Hindlimb muscle (tissue), 1 donor: ENCODE results near the gene FAM227B. TPM values are rescaled to one million over a fixed set of nuclear protein-coding genes. Genes with fewer than 3 reads are reported as not detected.
"Not testable (repeated sequence)": the region's sequence is repeated elsewhere in the genome, so short reads cannot be mapped to it uniquely, and the experiment has no call there.

Experiments
- DNase-seq: peaks from one replicate; pipeline ENCODE4 v3.0.0-alpha.2; 2013
- polyA plus RNA-seq: library from polyadenylated mRNA; unstranded; fragments of 120-200 nt; gene quantifications from one replicate; pipeline ENCODE4 v1.2.1, GENCODE V29; 2013; ENCODE audit not compliant: insufficient read length

Gene FAM227B
- polyA plus RNA-seq, 1 donor: 7.6 TPM

GRCh38 chr15:49436751-49437150, 183.9 kb downstream of the FAM227B start:
- no peak for DNase-seq

GRCh38 chr15:49435174-49435573, 185.4 kb downstream of the FAM227B start:
- DNase-seq: no peak

DNA sequence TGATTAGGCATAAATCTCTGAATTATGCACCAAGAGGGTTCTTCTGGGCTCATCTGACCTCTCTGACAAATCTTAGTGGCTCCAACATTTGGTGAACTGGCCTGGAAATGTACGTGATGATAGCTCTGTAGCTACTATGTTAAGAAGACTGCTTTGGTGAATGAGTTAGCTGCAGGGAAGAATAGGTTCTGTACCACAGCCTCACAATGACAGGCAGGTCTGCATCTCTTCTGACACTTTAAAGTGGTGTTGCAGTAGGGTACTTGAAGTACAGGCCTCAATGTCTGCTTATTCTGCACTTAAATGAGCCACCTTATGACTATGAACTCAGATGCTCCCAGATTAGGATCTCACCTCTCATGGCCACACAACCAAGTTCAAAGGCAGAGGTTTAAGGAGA, 190.6 kb downstream of the FAM227B start:
- DNase-seq: no peak

- no peak for DNase-seq
These were observed 192.1 kb downstream of the FAM227B start for GRCh38 chr15:49428409-49429095.

DNA sequence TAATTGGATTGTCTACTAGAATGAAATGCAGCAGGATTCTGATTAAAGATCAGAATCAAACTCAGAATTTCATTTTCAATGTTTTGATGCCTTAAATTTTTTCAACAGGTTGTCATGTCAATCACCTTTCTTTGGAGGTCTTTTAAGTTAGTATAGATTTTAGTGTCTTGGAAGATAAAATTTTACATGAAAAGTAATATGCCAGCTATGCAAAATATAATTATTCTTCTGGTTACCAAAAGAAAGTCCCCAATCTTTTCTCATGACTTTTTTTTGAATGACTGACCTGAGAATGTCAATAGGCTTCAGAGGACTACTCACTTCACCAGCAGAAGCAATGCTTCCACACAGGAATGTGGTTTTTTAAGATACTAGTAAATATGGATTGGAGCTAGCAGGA, 193.2 kb downstream of the FAM227B start:
- no peak for DNase-seq

DNA sequence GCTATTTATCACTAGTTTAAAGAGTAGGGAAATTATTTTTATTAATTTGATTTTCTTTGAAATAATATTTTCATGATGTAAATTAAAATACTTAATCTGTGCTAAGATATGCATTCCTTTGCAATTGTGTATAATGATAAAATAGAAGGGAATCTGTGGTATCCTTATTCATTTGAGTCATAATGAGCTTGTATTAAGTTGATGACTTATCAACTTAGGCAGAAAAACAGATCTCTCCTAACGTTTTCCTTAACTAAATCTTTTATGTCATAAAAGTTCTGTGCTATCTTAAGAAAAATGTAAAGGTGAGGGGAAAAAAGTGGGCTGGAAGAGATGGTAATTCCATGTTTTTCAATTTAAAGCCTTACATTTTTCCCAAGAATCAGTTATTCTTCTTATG, 195.7 kb downstream of the FAM227B start:
- no peak for DNase-seq

DNA sequence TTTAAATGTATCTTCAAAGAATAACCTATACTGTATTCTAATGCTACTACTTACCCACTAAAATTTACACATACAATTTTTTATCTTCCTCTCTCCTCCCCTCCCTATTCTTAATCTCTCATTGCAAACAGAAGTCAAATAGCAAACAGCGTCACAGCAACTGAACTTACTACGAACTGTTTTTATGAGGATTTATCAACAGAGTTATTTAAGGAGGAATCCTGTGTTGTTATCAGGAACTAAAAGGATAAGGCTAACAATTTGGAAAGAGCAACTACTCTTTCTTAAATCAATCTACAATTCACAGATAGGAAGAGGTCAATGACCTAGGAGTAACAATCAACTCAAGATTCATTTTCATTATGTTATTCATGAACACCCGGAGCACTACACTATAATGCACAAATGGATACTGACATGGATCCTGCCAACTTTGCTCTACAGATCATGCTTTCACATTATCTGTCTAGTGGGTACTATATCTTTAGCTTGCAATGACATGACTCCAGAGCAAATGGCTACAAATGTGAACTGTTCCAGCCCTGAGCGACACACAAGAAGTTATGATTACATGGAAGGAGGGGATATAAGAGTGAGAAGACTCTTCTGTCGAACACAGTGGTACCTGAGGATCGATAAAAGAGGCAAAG, 196.6 kb downstream of the FAM227B start:
- no peak for DNase-seq

DNA sequence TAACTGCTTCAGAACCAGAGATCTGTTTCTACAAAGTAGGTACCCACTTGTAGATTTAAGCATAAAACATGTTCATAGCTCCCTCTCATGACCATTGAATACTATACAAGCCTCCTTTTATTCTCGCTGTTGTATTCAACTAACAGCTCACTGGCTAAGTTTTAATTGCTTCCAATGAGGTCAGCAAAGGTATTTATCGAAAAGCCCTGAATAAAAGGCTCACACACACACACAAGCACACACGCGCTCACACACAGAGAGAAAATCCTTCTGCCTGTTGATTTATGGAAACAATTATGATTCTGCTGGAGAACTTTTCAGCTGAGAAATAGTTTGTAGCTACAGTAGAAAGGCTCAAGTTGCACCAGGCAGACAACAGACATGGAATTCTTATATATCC, 197.6 kb downstream of the FAM227B start, which contains the start of gene FGF7:
Gene FGF7, plus strand, starts transcription at position 222 of the 400 bp plus-strand sequence. CDS start 1,056 bp downstream, outside the sequence.
- peak; percentile 74 for DNase-seq

DNA sequence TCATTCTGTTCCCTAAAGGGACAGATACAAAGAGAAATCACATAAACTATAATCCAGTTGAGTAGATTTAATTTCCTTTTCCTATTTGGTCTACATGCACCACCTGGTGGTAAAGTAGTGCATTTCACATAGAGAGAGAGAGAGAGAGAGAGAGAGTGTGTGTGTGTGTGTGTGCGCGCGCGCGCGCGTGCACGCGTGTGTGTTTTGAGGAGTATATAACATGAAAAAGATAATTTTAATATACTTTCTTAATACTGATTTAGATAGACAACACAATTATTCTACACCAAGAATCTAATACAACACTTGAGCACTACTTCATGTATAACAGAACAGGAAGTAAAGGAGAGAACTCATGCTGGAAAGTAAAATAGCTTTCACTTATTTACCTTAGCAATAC, 198.6 kb downstream of the FAM227B start:
- peak; percentile 64 for DNase-seq

- no peak for DNase-seq
These were observed 201.8 kb downstream of the FAM227B start for GRCh38 chr15:49418811-49419210.

GRCh38 chr15:49415638-49416037, 205.0 kb downstream of the FAM227B start:
- no peak for DNase-seq

GRCh38 chr15:49415149-49415548, 205.5 kb downstream of the FAM227B start:
- no peak for DNase-seq

DNA sequence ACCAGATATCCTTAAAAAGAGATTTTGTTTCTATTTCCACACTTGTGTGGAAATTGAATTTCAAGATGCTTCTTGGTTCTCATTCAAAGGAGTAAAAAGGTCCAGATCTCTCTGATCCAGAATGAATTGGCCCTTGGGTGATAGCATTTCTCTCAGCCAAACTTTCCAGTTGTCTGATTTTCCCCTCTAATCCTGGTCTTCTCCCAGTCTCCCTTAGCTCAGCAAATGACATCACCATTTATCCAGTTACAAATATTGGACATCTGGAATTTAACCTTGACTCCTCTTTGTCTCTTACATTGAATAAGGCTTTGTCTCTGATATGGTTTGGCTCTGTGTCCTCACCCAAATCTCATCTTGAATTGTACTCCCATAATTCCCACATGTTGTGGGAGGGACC, 207.8 kb downstream of the FAM227B start:
- peak; percentile 63 for DNase-seq

GRCh38 chr15:49410641-49411040, 210.0 kb downstream of the FAM227B start:
- peak; percentile 49 for DNase-seq

GRCh38 chr15:49406352-49407118, 214.1 kb downstream of the FAM227B start:
- DNase-seq: no peak

- not testable (repeated sequence) for DNase-seq
These were observed 217.9 kb downstream of the FAM227B start for GRCh38 chr15:49402515-49403296.

DNA sequence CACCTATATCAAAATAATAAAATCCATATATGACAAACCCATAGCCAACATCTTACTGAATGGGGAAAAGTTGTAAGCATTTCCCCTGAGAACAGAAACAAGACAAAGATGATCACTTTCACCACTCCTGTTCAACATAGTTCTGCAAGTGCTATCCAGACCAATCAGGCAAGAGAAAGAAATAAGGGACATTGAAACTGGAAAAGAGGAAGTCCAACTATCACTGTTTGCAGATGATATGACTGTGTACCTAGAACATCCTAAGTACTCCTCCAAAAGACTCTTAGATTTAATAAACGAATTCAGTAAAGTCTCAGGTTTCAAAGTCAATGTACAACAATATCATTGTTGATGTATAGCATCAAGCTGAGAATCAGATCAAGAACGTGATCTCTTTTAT, 233.1 kb downstream of the FAM227B start:
- DNase-seq: no peak

DNA sequence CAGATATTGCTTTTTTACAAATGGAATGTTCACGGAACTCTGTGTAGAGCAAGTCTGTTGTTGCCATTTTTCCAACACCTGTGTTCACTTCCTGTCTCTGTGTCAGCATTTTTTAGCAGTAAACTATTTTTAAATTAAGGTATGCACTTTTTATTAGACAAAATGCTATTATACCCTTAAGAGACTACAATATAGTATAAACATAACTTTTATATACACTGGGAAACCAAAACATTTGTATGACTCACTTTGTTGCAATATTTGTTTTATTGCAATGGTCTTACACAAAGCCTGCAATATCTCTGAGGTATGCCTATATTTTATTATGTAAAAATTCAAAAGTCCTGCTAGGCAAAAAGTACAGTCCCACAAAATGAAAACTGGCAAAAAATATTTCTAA, 237.4 kb downstream of the FAM227B start:
- no peak for DNase-seq

- no peak for DNase-seq
These were observed 238.2 kb downstream of the FAM227B start for GRCh38 chr15:49382394-49382793.

GRCh38 chr15:49380912-49381311, 239.7 kb downstream of the FAM227B start:
- no peak for DNase-seq

DNA sequence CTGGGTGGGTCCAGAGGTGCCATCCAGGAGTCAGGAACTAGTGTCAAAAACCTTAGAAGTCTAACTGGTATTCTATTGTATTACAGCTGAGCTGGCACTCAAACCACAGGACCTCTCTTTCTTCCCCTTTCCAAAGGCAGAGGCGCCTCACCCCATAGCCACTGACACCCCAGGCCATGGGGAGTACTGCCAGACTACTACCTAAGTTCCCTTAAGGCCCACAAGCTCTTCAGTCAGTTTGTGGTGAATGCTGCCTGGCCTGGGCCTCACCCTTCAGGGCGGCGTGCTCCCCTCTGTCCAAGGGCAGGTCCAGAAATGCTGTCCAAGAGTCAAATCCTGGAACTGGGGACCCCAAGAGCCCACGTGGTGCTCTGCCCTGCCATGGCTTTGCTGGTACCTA, 240.6 kb downstream of the FAM227B start:
- DNase-seq: no peak

GRCh38 chr15:49372366-49372765, 248.3 kb downstream of the FAM227B start:
- no peak for DNase-seq

GRCh38 chr15:49370782-49371181, 249.8 kb downstream of the FAM227B start:
- no peak for DNase-seq
